Measurements from ENCODE around the gene MAFG. TPM values are rescaled to one million over a fixed set of nuclear protein-coding genes. Genes with fewer than 3 reads are reported as not detected.

Gene MAFG
- total and polyA plus RNA-seq, 2 of the 13 experiments (the other 11 are each of a cell fraction or from before 2014, with no cell fraction given), result 14.5 to 20.0 TPM

DNA sequence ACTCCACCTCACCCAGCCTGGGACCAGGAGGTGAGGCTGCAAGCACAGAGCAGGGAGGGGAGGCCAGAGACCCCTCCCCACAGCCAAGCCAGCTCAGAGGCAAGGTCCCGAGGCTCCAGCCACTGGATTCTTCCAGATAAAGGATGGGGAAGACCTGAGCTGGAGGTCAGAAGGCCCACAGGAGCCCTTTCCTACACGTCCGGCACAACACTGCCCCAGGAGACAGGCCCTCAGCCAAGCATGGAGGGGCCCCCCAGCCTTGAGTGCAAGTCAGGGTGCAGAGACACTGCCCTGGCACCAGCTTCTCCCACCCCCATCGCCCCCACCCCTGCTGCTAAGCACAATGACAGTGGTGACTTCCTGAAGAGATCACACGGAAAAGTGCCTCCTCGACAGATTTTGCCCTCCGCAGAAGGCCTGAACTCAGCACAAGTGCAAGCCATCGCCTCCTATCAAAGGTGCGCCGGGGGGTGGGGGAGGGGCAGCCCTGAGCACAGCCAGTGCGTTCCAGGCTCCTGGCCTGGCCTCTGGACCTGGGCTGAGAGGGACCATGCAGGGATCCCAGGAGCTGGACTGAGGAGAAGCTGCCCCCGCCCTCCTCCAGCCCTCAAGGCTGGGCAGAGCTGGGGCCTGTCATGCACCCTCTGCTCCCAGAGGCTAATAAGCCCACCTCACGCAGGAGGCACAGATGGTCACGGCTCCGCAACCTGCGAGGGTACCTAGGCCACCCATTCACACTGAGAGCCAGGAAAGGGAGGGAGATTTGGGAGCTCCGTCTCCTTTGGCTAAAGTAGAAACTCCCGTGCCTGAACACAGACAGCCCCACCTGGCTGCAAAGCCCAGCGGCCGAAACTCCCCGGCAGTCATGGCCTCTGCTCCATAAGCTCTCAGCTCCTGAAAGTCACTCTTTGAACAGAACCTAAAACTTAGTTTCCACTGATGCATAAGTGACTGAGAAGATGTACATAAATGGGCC, 2.7 kb downstream of the MAFG start (continued):
- TF ChIP-seq ATF4 (CRISPR knock-in tag; IDR thresholded peaks at IDR 0.05) (no peak), MED1 (CRISPR knock-in tag; IDR thresholded peaks at IDR 0.05) (0 out of 2 replicates have a peak, but pooled peaks have one; percentile 28), TARDBP (CRISPR knock-in tag; IDR thresholded peaks at IDR 0.05) (0 out of 2 replicates have a peak, but pooled peaks have one; percentile 58), DZIP1 (CRISPR knock-in tag; IDR thresholded peaks at IDR 0.05) (peak; percentile 70; the same call in 1 of the 2 replicates), ZNF343 (CRISPR knock-in tag; IDR thresholded peaks at IDR 0.05) (0 out of 2 replicates have a peak, but pooled peaks have one; percentile 37), GMEB1 (CRISPR knock-in tag; IDR thresholded peaks at IDR 0.05; ENCODE audit: borderline replicate concordance) (no peak), EEA1 (CRISPR knock-in tag; IDR thresholded peaks at IDR 0.05; ENCODE audit: borderline replicate concordance) (no peak), KDM2A (CRISPR knock-in tag; IDR thresholded peaks at IDR 0.05; ENCODE audit: borderline replicate concordance, low read depth) (peak; percentile 50; the same call in 1 of the 2 replicates), ZNF264 (CRISPR knock-in tag; IDR thresholded peaks at IDR 0.05) (no peak), HNRNPL (IDR thresholded peaks at IDR 0.05; ENCODE audit: low read depth, low read length) (no peak; the same call in 1 of the 2 replicates), CBX2 (IDR thresholded peaks at IDR 0.05; ENCODE audit: low read depth, low read length) (no peak), CBX2 (CRISPR knock-in tag; IDR thresholded peaks at IDR 0.05; ENCODE audit: low read depth) (no peak)
- TF ChIP-seq, protein P1, sequence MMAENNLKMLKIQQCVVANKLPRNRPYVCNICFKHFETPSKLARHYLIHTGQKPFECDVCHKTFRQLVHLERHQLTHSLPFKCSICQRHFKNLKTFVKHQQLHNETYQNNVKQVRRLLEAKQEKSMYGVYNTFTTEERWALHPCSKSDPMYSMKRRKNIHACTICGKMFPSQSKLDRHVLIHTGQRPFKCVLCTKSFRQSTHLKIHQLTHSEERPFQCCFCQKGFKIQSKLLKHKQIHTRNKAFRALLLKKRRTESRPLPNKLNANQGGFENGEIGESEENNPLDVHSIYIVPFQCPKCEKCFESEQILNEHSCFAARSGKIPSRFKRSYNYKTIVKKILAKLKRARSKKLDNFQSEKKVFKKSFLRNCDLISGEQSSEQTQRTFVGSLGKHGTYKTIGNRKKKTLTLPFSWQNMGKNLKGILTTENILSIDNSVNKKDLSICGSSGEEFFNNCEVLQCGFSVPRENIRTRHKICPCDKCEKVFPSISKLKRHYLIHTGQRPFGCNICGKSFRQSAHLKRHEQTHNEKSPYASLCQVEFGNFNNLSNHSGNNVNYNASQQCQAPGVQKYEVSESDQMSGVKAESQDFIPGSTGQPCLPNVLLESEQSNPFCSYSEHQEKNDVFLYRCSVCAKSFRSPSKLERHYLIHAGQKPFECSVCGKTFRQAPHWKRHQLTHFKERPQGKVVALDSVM (CRISPR knock-in tag; IDR thresholded peaks at IDR 0.05), result no peak
- TF ChIP-seq, protein P2, sequence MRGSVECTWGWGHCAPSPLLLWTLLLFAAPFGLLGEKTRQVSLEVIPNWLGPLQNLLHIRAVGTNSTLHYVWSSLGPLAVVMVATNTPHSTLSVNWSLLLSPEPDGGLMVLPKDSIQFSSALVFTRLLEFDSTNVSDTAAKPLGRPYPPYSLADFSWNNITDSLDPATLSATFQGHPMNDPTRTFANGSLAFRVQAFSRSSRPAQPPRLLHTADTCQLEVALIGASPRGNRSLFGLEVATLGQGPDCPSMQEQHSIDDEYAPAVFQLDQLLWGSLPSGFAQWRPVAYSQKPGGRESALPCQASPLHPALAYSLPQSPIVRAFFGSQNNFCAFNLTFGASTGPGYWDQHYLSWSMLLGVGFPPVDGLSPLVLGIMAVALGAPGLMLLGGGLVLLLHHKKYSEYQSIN (CRISPR knock-in tag; IDR thresholded peaks at IDR 0.05; ENCODE audit: borderline replicate concordance), result no peak
- TF ChIP-seq, protein P3, sequence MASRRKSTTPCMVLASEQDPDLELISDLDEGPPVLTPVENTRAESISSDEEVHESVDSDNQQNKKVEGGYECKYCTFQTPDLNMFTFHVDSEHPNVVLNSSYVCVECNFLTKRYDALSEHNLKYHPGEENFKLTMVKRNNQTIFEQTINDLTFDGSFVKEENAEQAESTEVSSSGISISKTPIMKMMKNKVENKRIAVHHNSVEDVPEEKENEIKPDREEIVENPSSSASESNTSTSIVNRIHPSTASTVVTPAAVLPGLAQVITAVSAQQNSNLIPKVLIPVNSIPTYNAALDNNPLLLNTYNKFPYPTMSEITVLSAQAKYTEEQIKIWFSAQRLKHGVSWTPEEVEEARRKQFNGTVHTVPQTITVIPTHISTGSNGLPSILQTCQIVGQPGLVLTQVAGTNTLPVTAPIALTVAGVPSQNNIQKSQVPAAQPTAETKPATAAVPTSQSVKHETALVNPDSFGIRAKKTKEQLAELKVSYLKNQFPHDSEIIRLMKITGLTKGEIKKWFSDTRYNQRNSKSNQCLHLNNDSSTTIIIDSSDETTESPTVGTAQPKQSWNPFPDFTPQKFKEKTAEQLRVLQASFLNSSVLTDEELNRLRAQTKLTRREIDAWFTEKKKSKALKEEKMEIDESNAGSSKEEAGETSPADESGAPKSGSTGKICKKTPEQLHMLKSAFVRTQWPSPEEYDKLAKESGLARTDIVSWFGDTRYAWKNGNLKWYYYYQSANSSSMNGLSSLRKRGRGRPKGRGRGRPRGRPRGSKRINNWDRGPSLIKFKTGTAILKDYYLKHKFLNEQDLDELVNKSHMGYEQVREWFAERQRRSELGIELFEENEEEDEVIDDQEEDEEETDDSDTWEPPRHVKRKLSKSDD (CRISPR knock-in tag; IDR thresholded peaks at IDR 0.05; ENCODE audit: low read depth), result 0 out of 2 replicates have a peak, but pooled peaks have one; percentile 48

All from HepG2 (cell line).